WTC11 (cell line): ENCODE results near the gene XPR1. TPM values are rescaled to one million over a fixed set of nuclear protein-coding genes. Genes with fewer than 3 reads are reported as not detected.

ENCODE experiments used
- ATAC-seq: fragments of 200-7000 bp; cut with Tn5 transposase; 2 replicates; pipeline ENCODE4 v1.10.0; 2021; ENCODE audit warnings: mild to moderate bottlenecking, moderate library complexity
- CTCF ChIA-PET: fragments of 300-600 bp; sonication (Branson Sonifier 250); formaldehyde crosslinking; loops from one replicate; lab custom pipeline; 2021; ENCODE audit warnings: antibody characterized with exemption; lab: Charles Lee
- POLR2A ChIA-PET: fragments of 350-600 bp; sonication (Branson Sonifier 250); formaldehyde crosslinking; loops from one replicate; lab custom pipeline; 2021; ENCODE audit warnings: antibody characterized with exemption; lab: Charles Lee
- DNase-seq: peaks from one replicate; pipeline ENCODE4 v3.0.0; 2021; ENCODE audit warnings: low spot score
- H3K27ac Mint-ChIP-seq: 2 replicates; pipeline ENCODE4 v1.8.0; 2021; ENCODE audit warnings: mixed read lengths
- H3K27me3 Mint-ChIP-seq: 2 replicates; pipeline ENCODE4 v1.8.0; 2021; ENCODE audit warnings: low read depth, mild to moderate bottlenecking, moderate library complexity, mixed read lengths
- H3K36me3 Mint-ChIP-seq: 2 replicates; pipeline ENCODE4 v1.8.0; 2021; ENCODE audit warnings: mixed read lengths
- H3K4me1 Mint-ChIP-seq: 2 replicates; pipeline ENCODE4 v1.8.0; 2022; ENCODE audit warnings: mixed read lengths
- H3K4me3 Mint-ChIP-seq: 2 replicates; pipeline ENCODE4 v1.8.0; 2021; ENCODE audit warnings: mild to moderate bottlenecking, moderate library complexity, mixed read lengths
- H3K9me3 Mint-ChIP-seq: 2 replicates; pipeline ENCODE4 v1.8.0; 2021; ENCODE audit warnings: mixed read lengths
- AR ChIP-seq: fragments of 250-450 bp; sonication (Bioruptor Pico); IDR thresholded peaks from 2 replicates; pipeline ENCODE4 v1.9.0; 2021; ENCODE audit warnings: mild to moderate bottlenecking
- ATF3 ChIP-seq: sonication (generic); formaldehyde crosslinking; conservative IDR thresholded peaks from 2 replicates; pipeline ENCODE4 v1.8.1; 2022; ENCODE audit warnings: mild to moderate bottlenecking, missing genetic modification reagents
- ATF6 ChIP-seq: sonication (generic); formaldehyde crosslinking; IDR thresholded peaks from 2 replicates; pipeline ENCODE4 v1.8.1; 2023; ENCODE audit warnings: mild to moderate bottlenecking, missing genetic modification reagents
- CREM ChIP-seq: sonication (generic); formaldehyde crosslinking; IDR thresholded peaks from 2 replicates; pipeline ENCODE4 v1.8.1; 2022; ENCODE audit warnings: mild to moderate bottlenecking, missing genetic modification reagents, moderate library complexity
- E2F4 ChIP-seq: sonication (generic); formaldehyde crosslinking; IDR thresholded peaks from 2 replicates; pipeline ENCODE4 v1.8.1; 2022; ENCODE audit warnings: low read depth, mild to moderate bottlenecking, moderate library complexity, missing genetic modification reagents, borderline replicate concordance
- E2F5 ChIP-seq: sonication (generic); formaldehyde crosslinking; IDR thresholded peaks from 2 replicates; pipeline ENCODE4 v1.8.1; 2022; ENCODE audit warnings: mild to moderate bottlenecking, moderate library complexity, missing genetic modification reagents
- EMX1 ChIP-seq: fragments of 250-450 bp; sonication (Bioruptor Pico); IDR thresholded peaks from 2 replicates; pipeline ENCODE4 v1.8.0; 2021; ENCODE audit warnings: mild to moderate bottlenecking
- ERG ChIP-seq: fragments of 250-450 bp; sonication (Bioruptor Pico); IDR thresholded peaks from 2 replicates; pipeline ENCODE4 v1.8.0; 2021; ENCODE audit warnings: mild to moderate bottlenecking
- FOXK1 ChIP-seq: sonication (generic); formaldehyde crosslinking; IDR thresholded peaks from 2 replicates; pipeline ENCODE4 v1.8.0; 2022; ENCODE audit warnings: mild to moderate bottlenecking, moderate library complexity, missing genetic modification reagents
- GRHL2 ChIP-seq: fragments of 250-450 bp; sonication (Bioruptor Pico); IDR thresholded peaks from 2 replicates; pipeline ENCODE4 v1.8.0; 2022; ENCODE audit warnings: mild to moderate bottlenecking, moderate library complexity; ENCODE audit not compliant: insufficient replicate concordance, severe bottlenecking
- HMGA2 ChIP-seq: fragments of 250-450 bp; sonication (Bioruptor Pico); IDR thresholded peaks from 2 replicates; pipeline ENCODE4 v1.4.0; 2021; ENCODE audit warnings: mild to moderate bottlenecking, moderate library complexity
- JAZF1 ChIP-seq: fragments of 250-450 bp; sonication (Bioruptor Pico); IDR thresholded peaks from 2 replicates; pipeline ENCODE4 v1.9.0; 2021; ENCODE audit warnings: moderate library complexity, mild to moderate bottlenecking, inconsistent platforms
- MXD4 ChIP-seq: fragments of 250-450 bp; sonication (Bioruptor Pico); IDR thresholded peaks from 2 replicates; pipeline ENCODE4 v1.8.0; 2021; ENCODE audit warnings: mild to moderate bottlenecking, moderate library complexity, borderline replicate concordance
- NFATC4 ChIP-seq: fragments of 250-450 bp; sonication (Bioruptor Pico); IDR thresholded peaks from 2 replicates; pipeline ENCODE4 v1.9.0; 2021; ENCODE audit warnings: mild to moderate bottlenecking
- NFYB ChIP-seq: sonication (generic); formaldehyde crosslinking; conservative IDR thresholded peaks from 2 replicates; pipeline ENCODE4 v1.8.0; 2022; ENCODE audit warnings: low read depth, missing genetic modification reagents
- NR1H2 ChIP-seq: sonication (generic); formaldehyde crosslinking; IDR thresholded peaks from 2 replicates; pipeline ENCODE4 v1.9.0; 2021; ENCODE audit warnings: mild to moderate bottlenecking, moderate library complexity, missing genetic modification reagents
- NR3C1 ChIP-seq: sonication (generic); formaldehyde crosslinking; conservative IDR thresholded peaks from 2 replicates; pipeline ENCODE4 v1.8.1; 2023; ENCODE audit warnings: low read depth, mild to moderate bottlenecking, missing genetic modification reagents
- RELA ChIP-seq: sonication (generic); formaldehyde crosslinking; IDR thresholded peaks from 2 replicates; pipeline ENCODE4 v1.8.1; 2022; ENCODE audit warnings: missing genetic modification reagents, mild to moderate bottlenecking, borderline replicate concordance
- RORB ChIP-seq: fragments of 250-450 bp; sonication (Bioruptor Pico); IDR thresholded peaks from 2 replicates; pipeline ENCODE4 v1.9.0; 2021; ENCODE audit warnings: mild to moderate bottlenecking
- SP1 ChIP-seq: sonication (generic); formaldehyde crosslinking; conservative IDR thresholded peaks from 2 replicates; pipeline ENCODE4 v1.8.1; 2022; ENCODE audit warnings: missing genetic modification reagents
- ZBTB21 ChIP-seq: sonication (generic); formaldehyde crosslinking; IDR thresholded peaks from 2 replicates; pipeline ENCODE4 v1.8.1; 2023; ENCODE audit warnings: mild to moderate bottlenecking, missing genetic modification reagents, borderline replicate concordance
- ZNF219 ChIP-seq: sonication (generic); formaldehyde crosslinking; IDR thresholded peaks from 2 replicates; pipeline ENCODE4 v1.8.0; 2023; ENCODE audit warnings: missing genetic modification reagents, mild to moderate bottlenecking, borderline replicate concordance
- ZNF396 ChIP-seq: fragments of 250-450 bp; sonication (Bioruptor Pico); IDR thresholded peaks from 2 replicates; pipeline ENCODE4 v1.8.0; 2021; ENCODE audit warnings: mild to moderate bottlenecking, moderate library complexity, borderline replicate concordance
- ZNF416 ChIP-seq: fragments of 250-450 bp; sonication (Bioruptor Pico); IDR thresholded peaks from 2 replicates; pipeline ENCODE4 v1.9.0; 2021; ENCODE audit warnings: mild to moderate bottlenecking, inconsistent platforms
- ZNF671 ChIP-seq: fragments of 250-450 bp; sonication (Bioruptor Pico); IDR thresholded peaks from 2 replicates; pipeline ENCODE4 v1.8.0; 2021; ENCODE audit warnings: mild to moderate bottlenecking
- total RNA-seq: library from RNA; stranded (reverse); gene quantifications from 3 replicates; pipeline ENCODE4 v1.2.3, GENCODE V29; 2021

The XPR1 gene
- total RNA-seq, 1 experiment from 2014 or later, result 34.6 TPM

GRCh38 chr1:180815188-180815587 is 183.4 kb downstream of the XPR1 start:
- H3K4me3 Mint-ChIP-seq, result no peak overlapping the region
- ChIA-PET CTCF (no interaction called here), POLR2A (no interaction called here)
- TF ChIP-seq E2F4 (no peak), CREM (CRISPR knock-in tag) (no peak), AR (CRISPR knock-in tag) (no peak), ZNF671 (CRISPR knock-in tag) (no peak)
- DNase-seq (no peak), ATAC-seq (no peak)
- H3K4me1 Mint-ChIP-seq, result peaks cover 6% of the 10 kb centered on the region
- H3K27ac Mint-ChIP-seq, result no peak overlapping the region
- H3K9me3 Mint-ChIP-seq, result peaks cover 1% of the 10 kb centered on the region
- H3K36me3 Mint-ChIP-seq, result no peaks in the 10 kb centered on the region
- H3K27me3 Mint-ChIP-seq, result no peaks in the 10 kb centered on the region

GRCh38 chr1:180816132-180816531 is 184.3 kb downstream of the XPR1 start:
- H3K36me3 Mint-ChIP-seq, result 0 out of 2 replicates have a peak, but pooled peaks cover 3% of the 10 kb centered on the region
- H3K4me3 Mint-ChIP-seq, result no peak overlapping the region
- H3K9me3 Mint-ChIP-seq, result peaks cover 9% of the 10 kb centered on the region
- ChIA-PET POLR2A (no interaction called here), CTCF (no interaction called here)
- no peaks in the 10 kb centered on the region for H3K27me3 Mint-ChIP-seq
- no peak for TF ChIP-seq E2F5
- no peak for TF ChIP-seq ZNF396
- no peak for TF ChIP-seq JAZF1
- no peak for TF ChIP-seq GRHL2
- no peak for TF ChIP-seq NR1H2 (CRISPR knock-in tag)
- TF ChIP-seq FOXK1 (CRISPR knock-in tag), result no peak
- no peak for TF ChIP-seq ATF3
- no peak for TF ChIP-seq HMGA2 (CRISPR knock-in tag)
- no peak for TF ChIP-seq ERG
- TF ChIP-seq NR3C1 (CRISPR knock-in tag), result no peak
- TF ChIP-seq NFYB (CRISPR knock-in tag), result no peak
- no peak for TF ChIP-seq NFATC4 (CRISPR knock-in tag)
- TF ChIP-seq EMX1 (CRISPR knock-in tag), result no peak
- TF ChIP-seq MXD4 (CRISPR knock-in tag), result no peak
- no peak for TF ChIP-seq ZBTB21 (CRISPR knock-in tag)
- no peak overlapping the region for H3K27ac Mint-ChIP-seq
- ATAC-seq (peak; percentile 61), DNase-seq (peak; percentile 39)
- H3K4me1 Mint-ChIP-seq, result peaks cover 6% of the 10 kb centered on the region

GRCh38 chr1:180821970-180822369 is 190.1 kb downstream of the XPR1 start:
- DNase-seq (no peak), ATAC-seq (no peak)
- Mint-ChIP-seq H3K4me3 (no peak overlapping the region), H3K27ac (no peak overlapping the region), H3K36me3 (0 out of 2 replicates have a peak, but pooled peaks cover 3% of the 10 kb centered on the region), H3K9me3 (peaks cover 10% of the 10 kb centered on the region), H3K4me1 (no peaks in the 10 kb centered on the region), H3K27me3 (no peaks in the 10 kb centered on the region)
- POLR2A ChIA-PET, result no interaction called here
- CTCF ChIA-PET, result no interaction called here
- TF ChIP-seq ZNF416 (CRISPR knock-in tag), result no peak
- no peak for TF ChIP-seq ATF3
- no peak for TF ChIP-seq SP1
- no peak for TF ChIP-seq RORB (CRISPR knock-in tag)
- no peak for TF ChIP-seq ZNF219 (CRISPR knock-in tag)
- no peak for TF ChIP-seq RELA (CRISPR knock-in tag)
- TF ChIP-seq ATF6 (CRISPR knock-in tag), result no peak
